Measurements from ENCODE around the gene CMSS1.

- peak; percentile 78 for TF ChIP-seq CTCF (conservative IDR thresholded peaks at IDR 0.05; ENCODE audit: low read depth, low read length)
- no peak for TF ChIP-seq EZH2 (IDR thresholded peaks at IDR 0.05; ENCODE audit: borderline replicate concordance, low read depth, low read length, poor library complexity, severe bottlenecking)
Observed at GRCh38 chr3:99789011-99789721, 28.5 kb upstream of the CMSS1 start.

Measured in A673 (cell line).